NCI-H2107 treated with DMSO at 0.1 percent for 48 hours (cell line): ENCODE results near the gene RGL3.
"Not testable (repeated sequence)": the region's sequence is repeated elsewhere in the genome, so short reads cannot be mapped to it uniquely, and the experiment has no call there.

Experiments
- DNase-seq: peaks from one replicate; lab custom pipeline; 2025; ENCODE audit not compliant: unreplicated experiment; lab: John Stamatoyannopoulos, UW

The RGL3 gene

GRCh38 chr19:11450570-11451326 is 31.6 kb upstream of the RGL3 start:
- DNase-seq, result no peak

- DNase-seq, result no peak
These were observed 29.9 kb upstream of the RGL3 start for GRCh38 chr19:11448923-11449554.

GRCh38 chr19:11448410-11448809 is 29.3 kb upstream of the RGL3 start:
- no peak for DNase-seq

GRCh38 chr19:11447347-11448262 is 28.5 kb upstream of the RGL3 start:
- DNase-seq, result no peak

- DNase-seq, result no peak
These were observed 27.7 kb upstream of the RGL3 start for GRCh38 chr19:11446652-11447301.

- no peak for DNase-seq
These were observed 27.1 kb upstream of the RGL3 start for GRCh38 chr19:11446271-11446651.

GRCh38 chr19:11445141-11445540 is 26.0 kb upstream of the RGL3 start:
- no peak for DNase-seq

GRCh38 chr19:11444059-11444458 is 24.9 kb upstream of the RGL3 start:
- no peak for DNase-seq

GRCh38 chr19:11437955-11438354 is 18.8 kb upstream of the RGL3 start:
- DNase-seq, result no peak

- DNase-seq, result no peak
These were observed 16.8 kb upstream of the RGL3 start for GRCh38 chr19:11435833-11436313.

- DNase-seq, result peak; percentile 99
These were observed 16.1 kb upstream of the RGL3 start, which contains the start of the genes ODAD3 and PRKCSH for GRCh38 chr19:11435057-11435832. TSS of gene ODAD3 (minus strand) at chr19:11435121. CDS start at chr19:11435016, 105 bp downstream. TSS of gene PRKCSH (plus strand) at chr19:11435635. CDS start at chr19:11436118, 483 bp downstream.

GRCh38 chr19:11434703-11435056 is 15.6 kb upstream of the RGL3 start:
- DNase-seq, result no peak

- DNase-seq, result not testable (repeated sequence)
These were observed 14.4 kb upstream of the RGL3 start for GRCh38 chr19:11433526-11433925.

GRCh38 chr19:11426656-11427055 is 7.5 kb upstream of the RGL3 start:
- no peak for DNase-seq

- DNase-seq, result no peak
These were observed 6.8 kb upstream of the RGL3 start for GRCh38 chr19:11425719-11426457.

GRCh38 chr19:11423791-11424181 is 4.7 kb upstream of the RGL3 start:
- DNase-seq, result no peak

GRCh38 chr19:11423164-11423790 is 4.2 kb upstream of the RGL3 start:
- DNase-seq, result no peak

GRCh38 chr19:11422163-11423065 is 3.3 kb upstream of the RGL3 start:
- peak; percentile 10 for DNase-seq
